ENCODE measurements around the gene NUCKS1.

The NUCKS1 gene

DNA sequence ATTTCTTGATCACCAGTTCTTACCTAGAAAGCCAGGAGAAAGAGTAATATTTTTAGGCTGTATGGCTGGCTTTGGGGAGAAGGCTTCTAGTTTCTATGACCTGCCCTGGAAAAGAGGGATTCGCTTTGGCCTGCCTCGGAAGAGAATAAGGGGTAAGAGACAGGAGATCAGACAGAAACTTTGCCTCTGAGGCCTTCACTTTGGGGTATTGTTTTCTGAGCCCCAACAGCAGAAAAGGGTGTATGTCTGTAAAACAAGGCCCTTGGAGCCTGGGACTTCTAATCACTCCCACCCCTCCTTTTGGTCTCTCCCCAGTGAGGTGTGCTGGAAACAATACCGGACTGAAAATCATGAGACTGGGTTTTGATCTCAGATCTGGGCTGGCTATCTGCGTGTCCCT lies 74.7 kb downstream of the NUCKS1 start:
- TF ChIP-seq, protein P1, sequence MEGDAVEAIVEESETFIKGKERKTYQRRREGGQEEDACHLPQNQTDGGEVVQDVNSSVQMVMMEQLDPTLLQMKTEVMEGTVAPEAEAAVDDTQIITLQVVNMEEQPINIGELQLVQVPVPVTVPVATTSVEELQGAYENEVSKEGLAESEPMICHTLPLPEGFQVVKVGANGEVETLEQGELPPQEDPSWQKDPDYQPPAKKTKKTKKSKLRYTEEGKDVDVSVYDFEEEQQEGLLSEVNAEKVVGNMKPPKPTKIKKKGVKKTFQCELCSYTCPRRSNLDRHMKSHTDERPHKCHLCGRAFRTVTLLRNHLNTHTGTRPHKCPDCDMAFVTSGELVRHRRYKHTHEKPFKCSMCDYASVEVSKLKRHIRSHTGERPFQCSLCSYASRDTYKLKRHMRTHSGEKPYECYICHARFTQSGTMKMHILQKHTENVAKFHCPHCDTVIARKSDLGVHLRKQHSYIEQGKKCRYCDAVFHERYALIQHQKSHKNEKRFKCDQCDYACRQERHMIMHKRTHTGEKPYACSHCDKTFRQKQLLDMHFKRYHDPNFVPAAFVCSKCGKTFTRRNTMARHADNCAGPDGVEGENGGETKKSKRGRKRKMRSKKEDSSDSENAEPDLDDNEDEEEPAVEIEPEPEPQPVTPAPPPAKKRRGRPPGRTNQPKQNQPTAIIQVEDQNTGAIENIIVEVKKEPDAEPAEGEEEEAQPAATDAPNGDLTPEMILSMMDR (IDR thresholded peaks at IDR 0.05; ENCODE audit: control insufficient read depth, insufficient read depth, low read depth, low read length, missing control alignments): no peak
- DNase-seq (ENCODE audit: low read depth): no peak
- no peak overlapping the region for H3K4me3 ChIP-seq (ENCODE audit: control insufficient read depth, low read depth, low read length)

DNA sequence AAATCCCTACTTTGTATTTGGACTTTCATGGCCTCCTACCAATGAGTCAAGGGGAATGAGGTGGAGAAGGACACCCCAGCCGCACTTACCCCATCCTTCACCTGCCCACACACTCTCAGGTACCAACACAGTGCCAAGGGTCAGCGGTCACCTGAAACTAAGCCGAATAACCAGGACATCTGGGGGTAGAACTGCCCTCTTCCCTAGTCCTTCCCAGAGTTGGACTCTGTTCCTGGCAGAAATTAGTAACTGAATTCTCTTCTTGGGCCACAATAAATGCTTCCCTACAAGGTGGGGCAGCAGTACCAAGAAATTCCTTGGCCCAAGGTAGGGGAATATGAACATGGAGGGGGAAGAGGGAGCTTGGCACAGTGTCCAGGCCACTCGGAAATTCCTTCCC lies 77.0 kb downstream of the NUCKS1 start:
- DNase-seq (ENCODE audit: low read depth): no peak
- H3K4me3 ChIP-seq (ENCODE audit: control insufficient read depth, low read depth, low read length): no peak overlapping the region
- TF ChIP-seq, protein P1 (IDR thresholded peaks at IDR 0.05; ENCODE audit: control insufficient read depth, insufficient read depth, low read depth, low read length, missing control alignments): no peak

DNA sequence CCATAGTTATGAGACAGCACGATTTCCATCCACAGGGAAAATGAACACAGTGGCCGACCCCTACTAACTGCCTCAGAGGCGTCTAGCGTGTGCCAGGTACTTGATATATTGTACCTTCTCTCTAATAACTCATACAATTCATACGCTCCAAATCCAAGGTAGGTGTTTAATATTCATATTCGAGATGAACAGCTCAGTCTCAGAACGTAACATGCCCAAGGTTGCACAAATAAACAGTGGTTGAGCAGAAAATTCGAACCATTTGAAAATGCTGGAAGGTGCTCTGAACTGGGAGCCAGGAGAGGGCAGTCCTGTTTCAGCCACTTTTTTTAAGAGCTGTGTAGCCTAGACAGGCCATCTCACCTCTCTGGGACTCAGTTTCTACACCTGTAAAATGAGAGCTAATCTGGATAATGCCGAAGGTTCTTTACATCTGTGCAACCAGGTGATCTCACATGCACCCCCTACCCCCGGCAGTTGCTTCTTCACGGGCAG lies 77.5 kb downstream of the NUCKS1 start:
- no peak overlapping the region for H3K4me3 ChIP-seq (ENCODE audit: control insufficient read depth, low read depth, low read length)
- DNase-seq (ENCODE audit: low read depth): no peak
- TF ChIP-seq, protein P1 (IDR thresholded peaks at IDR 0.05; ENCODE audit: control insufficient read depth, insufficient read depth, low read depth, low read length, missing control alignments): no peak

DNA sequence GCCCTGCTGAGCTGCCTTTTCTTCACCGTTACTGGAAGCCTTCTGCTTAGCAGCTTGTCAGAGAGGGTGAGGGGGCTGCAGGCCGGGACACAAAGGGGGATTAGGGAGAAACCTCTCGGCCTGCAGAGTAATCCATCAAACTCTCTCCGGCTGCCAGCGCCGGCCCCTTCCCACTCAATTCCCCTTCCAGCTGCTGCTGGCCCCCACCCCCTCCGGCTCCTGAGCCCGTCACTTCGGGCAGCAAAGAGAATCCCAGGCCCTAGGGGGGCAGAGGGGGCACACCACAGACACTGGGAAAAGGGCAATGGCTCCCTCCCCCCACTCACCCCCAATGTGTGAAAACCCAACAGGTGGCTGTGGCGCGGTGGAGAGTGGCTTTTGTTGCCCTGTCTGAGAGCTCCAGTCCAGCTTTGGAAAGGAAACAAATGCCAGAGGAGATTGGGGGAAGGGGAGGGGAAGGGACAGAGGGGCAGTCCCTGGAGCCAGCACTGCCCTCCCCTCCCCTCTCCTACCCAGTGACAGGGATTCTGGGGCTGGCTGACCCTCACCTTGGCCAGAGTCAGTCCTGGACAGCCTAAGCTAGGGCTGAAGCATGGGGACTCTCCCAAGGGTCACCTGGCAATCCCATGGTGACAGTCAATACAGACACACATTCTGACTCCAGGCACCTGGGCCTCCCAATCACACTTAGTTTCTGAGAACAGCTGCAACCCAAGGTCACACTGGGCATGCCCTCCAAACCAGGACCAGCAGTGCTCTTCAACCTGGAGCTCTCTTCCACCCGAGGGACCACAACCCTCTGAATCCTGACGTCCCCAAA lies 79.2 kb downstream of the NUCKS1 start:
- no peak overlapping the region for H3K4me3 ChIP-seq (ENCODE audit: control insufficient read depth, low read depth, low read length)
- DNase-seq (ENCODE audit: low read depth): no peak
- TF ChIP-seq, protein P1 (IDR thresholded peaks at IDR 0.05; ENCODE audit: control insufficient read depth, insufficient read depth, low read depth, low read length, missing control alignments): no peak

DNA sequence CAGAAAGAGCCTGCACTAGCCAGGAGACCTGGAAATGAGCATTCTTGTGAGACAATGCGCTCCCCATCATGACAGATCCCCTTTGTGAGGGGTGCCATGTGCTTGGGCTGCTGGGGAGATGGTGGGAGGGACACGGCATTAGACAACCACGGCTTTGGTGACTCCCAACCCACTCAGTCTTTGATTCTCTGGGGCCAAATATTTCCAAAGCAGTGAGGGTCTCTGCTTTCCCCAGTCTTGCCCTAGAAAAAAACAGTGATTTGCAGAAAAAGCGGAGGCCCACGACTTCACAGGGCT lies 79.9 kb downstream of the NUCKS1 start:
- DNase-seq (ENCODE audit: low read depth): no peak
- no peak overlapping the region for H3K4me3 ChIP-seq (ENCODE audit: control insufficient read depth, low read depth, low read length)
- TF ChIP-seq, protein P1 (IDR thresholded peaks at IDR 0.05; ENCODE audit: control insufficient read depth, insufficient read depth, low read depth, low read length, missing control alignments): no peak

DNA sequence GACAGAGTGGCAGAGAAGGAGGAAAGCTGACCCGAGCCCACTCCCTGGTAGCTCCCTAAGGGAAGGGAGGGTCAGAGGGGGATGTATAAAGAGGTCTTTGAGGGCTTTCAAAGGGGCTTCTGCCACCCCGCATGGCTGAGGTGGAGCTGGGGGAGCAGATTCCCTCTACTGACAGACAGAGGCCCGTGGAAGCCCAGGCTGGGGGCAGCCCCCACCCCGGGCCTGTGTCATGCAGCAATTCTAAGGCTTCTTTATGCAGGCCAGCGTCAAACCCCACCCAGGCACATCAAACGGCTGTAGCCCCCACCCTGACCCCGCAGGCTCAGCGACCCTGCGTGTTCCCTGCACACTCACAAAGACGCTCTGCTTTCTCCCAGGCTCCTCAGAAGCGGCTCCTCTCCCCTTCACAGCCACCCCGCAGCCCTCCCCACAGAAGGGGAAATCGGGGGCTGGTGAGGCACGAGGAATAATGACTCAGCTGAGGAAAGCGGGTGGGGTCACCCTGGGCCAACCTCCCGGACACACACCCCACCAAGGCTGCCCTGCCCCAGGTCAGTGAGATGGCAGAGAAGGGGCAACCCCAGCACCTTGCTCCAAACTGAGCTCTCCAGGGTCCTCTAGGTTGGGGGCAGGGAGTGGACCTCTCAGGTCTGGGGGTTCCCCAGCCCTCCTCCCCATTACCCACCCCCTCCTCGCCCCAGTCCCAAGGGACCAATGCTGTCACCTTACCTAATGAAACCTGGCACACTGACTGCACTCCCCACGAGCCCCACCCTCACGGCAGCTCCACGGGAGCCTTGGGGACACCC lies 80.4 kb downstream of the NUCKS1 start:
- H3K4me3 ChIP-seq (ENCODE audit: control insufficient read depth, low read depth, low read length): no peak overlapping the region
- no peak for DNase-seq (ENCODE audit: low read depth)
- TF ChIP-seq, protein P1 (IDR thresholded peaks at IDR 0.05; ENCODE audit: control insufficient read depth, insufficient read depth, low read depth, low read length, missing control alignments): no peak
